Measurements from ENCODE around the gene ASTN1.

The ASTN1 gene

DNA sequence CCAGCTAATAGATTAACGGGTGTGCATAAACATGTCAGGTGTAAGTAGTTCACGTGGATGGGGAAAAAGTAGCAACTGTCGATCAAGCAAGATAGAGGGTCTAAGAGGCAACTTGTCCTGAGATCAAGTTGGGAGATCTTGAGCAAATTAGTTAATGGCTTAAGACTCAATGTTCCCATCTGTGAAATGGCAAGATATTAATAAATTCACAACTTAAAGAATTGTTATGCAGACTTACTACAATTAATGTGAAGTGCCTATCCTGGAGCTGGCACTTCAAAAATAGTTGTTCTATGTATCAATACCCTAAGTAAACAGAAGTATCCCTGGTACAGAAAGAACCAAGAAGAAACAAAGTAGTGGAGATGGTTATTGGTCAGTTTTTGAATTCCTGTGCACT is 312.4 kb downstream of the ASTN1 start:
- H3K4me3 ChIP-seq (ENCODE audit: low read depth in 1 of 2, low read length in 2 of 2) = no peak overlapping the region
- H3K36me3 ChIP-seq (ENCODE audit: control insufficient read depth in 1 of 2, insufficient read depth in 2 of 2, low read length in 2 of 2) = no peaks in the 10 kb centered on the region
- H3K9me3 ChIP-seq (ENCODE audit: control insufficient read depth in 1 of 2, low read length in 2 of 2) = no peaks in the 10 kb centered on the region
- H3K4me1 ChIP-seq (ENCODE audit: control insufficient read depth in 1 of 2, insufficient read depth in 2 of 2, low read length in 2 of 2) = no peaks in the 10 kb centered on the region
- no peak overlapping the region for H3K27ac ChIP-seq (ENCODE audit: low read depth, low read length)
- no peak overlapping the region for H3K9ac ChIP-seq (ENCODE audit: low read depth in 1 of 2, low read length in 2 of 2)
- H3K27me3 ChIP-seq (ENCODE audit: control insufficient read depth in 1 of 2, insufficient read depth in 2 of 2, low read length in 2 of 2) = no peaks in the 10 kb centered on the region

DNA sequence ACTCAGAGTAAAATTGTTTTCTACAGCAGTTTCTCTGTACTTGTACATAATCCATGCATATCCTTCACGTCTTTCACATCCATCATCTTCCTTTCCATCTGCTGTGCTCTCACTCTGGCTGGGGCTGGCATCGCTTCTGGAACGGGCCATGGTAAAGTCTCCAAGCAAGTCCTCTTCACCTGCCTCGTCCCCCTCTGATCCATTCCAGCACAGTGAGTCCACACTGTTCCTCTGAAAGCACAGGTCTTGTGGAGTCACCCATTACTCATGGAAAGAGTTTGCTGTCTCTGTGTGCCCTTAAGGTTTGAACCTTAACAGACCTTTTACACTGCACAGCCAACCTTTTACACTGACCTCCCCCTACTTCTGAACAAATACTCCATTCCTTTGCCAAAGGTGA is 313.6 kb downstream of the ASTN1 start:
- no peak overlapping the region for H3K9ac ChIP-seq (ENCODE audit: low read depth in 1 of 2, low read length in 2 of 2)
- no peaks in the 10 kb centered on the region for H3K4me1 ChIP-seq (ENCODE audit: control insufficient read depth in 1 of 2, insufficient read depth in 2 of 2, low read length in 2 of 2)
- no peak overlapping the region for H3K4me3 ChIP-seq (ENCODE audit: low read depth in 1 of 2, low read length in 2 of 2)
- H3K27ac ChIP-seq (ENCODE audit: low read depth, low read length) = no peak overlapping the region
- H3K9me3 ChIP-seq (ENCODE audit: control insufficient read depth in 1 of 2, low read length in 2 of 2) = no peaks in the 10 kb centered on the region
- no peaks in the 10 kb centered on the region for H3K36me3 ChIP-seq (ENCODE audit: control insufficient read depth in 1 of 2, insufficient read depth in 2 of 2, low read length in 2 of 2)
- H3K27me3 ChIP-seq (ENCODE audit: control insufficient read depth in 1 of 2, insufficient read depth in 2 of 2, low read length in 2 of 2) = no peaks in the 10 kb centered on the region

DNA sequence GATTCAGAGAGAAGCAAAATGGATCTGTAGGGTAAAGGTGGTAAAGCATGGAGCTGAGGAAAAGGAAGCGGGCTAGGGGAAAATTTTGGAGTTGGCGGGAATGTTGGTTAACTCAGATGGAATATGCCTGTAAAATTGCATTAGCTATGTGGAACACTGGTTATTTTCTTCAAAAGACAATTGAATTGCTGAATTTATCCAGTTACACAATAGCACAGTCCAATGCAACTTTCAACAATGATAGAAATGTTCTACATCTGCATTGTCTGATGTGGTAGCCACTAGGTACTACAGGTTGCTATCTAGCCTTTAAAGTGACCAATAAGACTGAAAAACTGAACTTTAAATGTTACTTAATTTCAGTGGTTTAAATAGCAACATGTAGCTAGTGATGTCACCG is 315.2 kb downstream of the ASTN1 start:
- Histone ChIP-seq H3K27ac (ENCODE audit: low read depth, low read length) (no peak overlapping the region), H3K9me3 (ENCODE audit: control insufficient read depth in 1 of 2, low read length in 2 of 2) (no peaks in the 10 kb centered on the region), H3K9ac (ENCODE audit: low read depth in 1 of 2, low read length in 2 of 2) (no peak overlapping the region), H3K36me3 (ENCODE audit: control insufficient read depth in 1 of 2, insufficient read depth in 2 of 2, low read length in 2 of 2) (no peaks in the 10 kb centered on the region), H3K27me3 (ENCODE audit: control insufficient read depth in 1 of 2, insufficient read depth in 2 of 2, low read length in 2 of 2) (no peaks in the 10 kb centered on the region), H3K4me3 (ENCODE audit: low read depth in 1 of 2, low read length in 2 of 2) (no peak overlapping the region), H3K4me1 (ENCODE audit: control insufficient read depth in 1 of 2, insufficient read depth in 2 of 2, low read length in 2 of 2) (no peaks in the 10 kb centered on the region)

DNA sequence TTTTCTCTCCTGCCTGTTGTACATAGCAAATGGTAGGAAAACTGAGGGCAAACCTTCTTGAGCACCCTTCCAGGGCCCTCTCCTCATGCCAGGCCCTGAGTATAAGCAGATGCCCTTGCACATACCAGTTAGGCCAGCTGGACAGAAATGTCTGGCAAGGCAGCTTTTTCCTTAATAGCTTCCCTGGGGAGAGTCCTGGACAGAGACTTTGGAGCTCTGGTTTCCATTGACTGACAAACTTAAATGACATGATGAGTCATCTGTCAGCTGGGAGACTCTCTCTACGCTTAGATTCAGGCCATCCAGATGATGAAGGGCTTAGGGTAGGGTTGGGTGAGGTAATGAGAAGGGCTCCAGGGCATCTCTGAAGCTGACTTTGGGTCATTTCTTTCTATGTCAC is 317.5 kb downstream of the ASTN1 start:
- H3K36me3 ChIP-seq (ENCODE audit: control insufficient read depth in 1 of 2, insufficient read depth in 2 of 2, low read length in 2 of 2) = no peaks in the 10 kb centered on the region
- no peaks in the 10 kb centered on the region for H3K4me1 ChIP-seq (ENCODE audit: control insufficient read depth in 1 of 2, insufficient read depth in 2 of 2, low read length in 2 of 2)
- H3K4me3 ChIP-seq (ENCODE audit: low read depth in 1 of 2, low read length in 2 of 2) = no peak overlapping the region
- H3K27ac ChIP-seq (ENCODE audit: low read depth, low read length) = no peak overlapping the region
- no peak overlapping the region for H3K9ac ChIP-seq (ENCODE audit: low read depth in 1 of 2, low read length in 2 of 2)
- H3K9me3 ChIP-seq (ENCODE audit: control insufficient read depth in 1 of 2, low read length in 2 of 2) = no peaks in the 10 kb centered on the region
- no peaks in the 10 kb centered on the region for H3K27me3 ChIP-seq (ENCODE audit: control insufficient read depth in 1 of 2, insufficient read depth in 2 of 2, low read length in 2 of 2)

DNA sequence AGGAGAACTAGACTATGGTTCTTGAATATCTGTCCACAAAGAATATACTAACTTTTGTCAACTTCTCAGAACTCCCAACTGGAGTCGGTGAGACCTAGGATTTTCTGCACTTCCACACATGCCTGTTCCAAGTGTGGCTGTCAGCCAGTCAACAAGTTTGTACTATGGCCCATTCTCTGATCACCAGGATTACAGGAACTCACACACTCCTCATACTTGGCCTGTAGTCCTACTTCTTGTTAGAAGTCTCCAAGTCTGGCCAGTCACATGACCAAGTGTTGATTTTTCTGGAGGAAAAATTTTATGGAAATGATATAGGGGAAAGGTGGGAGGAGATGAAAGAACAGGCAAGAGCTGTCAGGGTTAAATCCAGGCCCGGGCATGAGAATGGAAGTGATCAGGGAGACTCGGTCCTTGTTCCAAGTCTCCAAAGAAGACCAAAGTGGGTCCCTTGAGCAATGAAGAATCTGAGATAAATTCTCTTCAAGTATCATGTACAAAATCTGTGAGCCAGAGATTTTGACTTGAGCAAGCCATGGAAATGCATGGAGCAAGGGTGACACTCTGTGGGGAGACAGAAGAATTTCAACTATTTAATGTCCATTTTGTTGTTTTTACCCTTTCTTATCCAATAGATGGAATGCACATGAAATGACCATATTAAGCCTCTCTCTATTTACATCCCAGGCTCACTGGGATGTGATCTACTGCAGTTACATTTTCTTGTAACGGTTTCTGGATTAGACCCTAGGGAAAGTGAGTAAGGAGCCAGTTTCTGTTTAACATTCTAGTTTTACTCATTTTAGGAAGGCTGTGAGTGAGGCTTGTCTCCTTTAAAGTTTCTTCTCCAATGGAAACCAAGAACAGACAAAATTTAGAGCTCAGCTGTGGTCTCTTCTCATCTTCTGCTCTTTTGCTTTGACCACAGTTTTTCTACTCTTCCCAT is 320.9 kb downstream of the ASTN1 start:
- H3K27me3 ChIP-seq (ENCODE audit: control insufficient read depth in 1 of 2, insufficient read depth in 2 of 2, low read length in 2 of 2) = no peaks in the 10 kb centered on the region
- no peak overlapping the region for H3K9ac ChIP-seq (ENCODE audit: low read depth in 1 of 2, low read length in 2 of 2)
- no peaks in the 10 kb centered on the region for H3K36me3 ChIP-seq (ENCODE audit: control insufficient read depth in 1 of 2, insufficient read depth in 2 of 2, low read length in 2 of 2)
- no peaks in the 10 kb centered on the region for H3K9me3 ChIP-seq (ENCODE audit: control insufficient read depth in 1 of 2, low read length in 2 of 2)
- H3K4me1 ChIP-seq (ENCODE audit: control insufficient read depth in 1 of 2, insufficient read depth in 2 of 2, low read length in 2 of 2) = no peaks in the 10 kb centered on the region
- H3K4me3 ChIP-seq (ENCODE audit: low read depth in 1 of 2, low read length in 2 of 2) = no peak overlapping the region
- no peak overlapping the region for H3K27ac ChIP-seq (ENCODE audit: low read depth, low read length)

DNA sequence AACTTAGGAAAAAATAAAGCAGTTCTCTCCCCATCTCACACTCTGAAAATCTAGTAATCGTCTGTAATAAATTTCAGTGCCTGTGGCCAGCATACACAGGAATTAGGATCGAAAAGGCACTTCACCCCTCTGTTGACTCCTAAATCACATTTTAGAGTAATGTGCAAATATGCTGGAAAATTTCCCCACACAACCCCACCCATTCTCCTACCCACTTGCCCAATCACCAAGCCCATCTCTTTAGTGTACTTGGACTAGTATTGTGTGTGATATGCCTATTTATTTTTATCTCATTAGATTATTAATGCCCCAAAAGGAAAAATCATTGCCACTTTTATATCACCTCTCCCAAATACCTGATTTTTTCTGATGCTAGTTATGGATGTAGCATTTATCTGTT is 323.3 kb downstream of the ASTN1 start:
- H3K9ac ChIP-seq (ENCODE audit: low read depth in 1 of 2, low read length in 2 of 2) = no peak overlapping the region
- no peaks in the 10 kb centered on the region for H3K27me3 ChIP-seq (ENCODE audit: control insufficient read depth in 1 of 2, insufficient read depth in 2 of 2, low read length in 2 of 2)
- H3K4me3 ChIP-seq (ENCODE audit: low read depth in 1 of 2, low read length in 2 of 2) = no peak overlapping the region
- no peaks in the 10 kb centered on the region for H3K4me1 ChIP-seq (ENCODE audit: control insufficient read depth in 1 of 2, insufficient read depth in 2 of 2, low read length in 2 of 2)
- H3K36me3 ChIP-seq (ENCODE audit: control insufficient read depth in 1 of 2, insufficient read depth in 2 of 2, low read length in 2 of 2) = no peaks in the 10 kb centered on the region
- H3K9me3 ChIP-seq (ENCODE audit: control insufficient read depth in 1 of 2, low read length in 2 of 2) = no peaks in the 10 kb centered on the region
- no peak overlapping the region for H3K27ac ChIP-seq (ENCODE audit: low read depth, low read length)

DNA sequence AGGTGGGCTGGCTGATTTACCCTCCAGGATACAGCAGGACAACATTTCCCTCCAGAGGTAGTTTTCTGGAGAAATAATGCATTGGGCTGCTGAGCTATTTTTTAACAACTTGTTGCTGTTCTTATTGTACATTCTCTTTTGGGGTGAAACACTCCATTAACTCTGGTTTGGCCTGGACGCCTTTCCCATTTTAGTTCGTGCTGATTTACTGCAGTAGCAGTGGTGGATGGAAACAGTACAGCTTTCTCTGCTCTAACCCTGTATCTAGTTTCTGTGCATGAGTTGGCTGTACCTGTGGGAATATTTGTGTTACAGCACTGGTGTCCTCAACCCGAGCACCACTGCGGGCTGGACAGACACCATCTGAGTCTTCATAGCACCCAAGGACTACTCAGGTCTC is 325.3 kb downstream of the ASTN1 start:
- no peaks in the 10 kb centered on the region for H3K9me3 ChIP-seq (ENCODE audit: control insufficient read depth in 1 of 2, low read length in 2 of 2)
- H3K27ac ChIP-seq (ENCODE audit: low read depth, low read length) = no peak overlapping the region
- no peaks in the 10 kb centered on the region for H3K27me3 ChIP-seq (ENCODE audit: control insufficient read depth in 1 of 2, insufficient read depth in 2 of 2, low read length in 2 of 2)
- no peak overlapping the region for H3K9ac ChIP-seq (ENCODE audit: low read depth in 1 of 2, low read length in 2 of 2)
- no peaks in the 10 kb centered on the region for H3K4me1 ChIP-seq (ENCODE audit: control insufficient read depth in 1 of 2, insufficient read depth in 2 of 2, low read length in 2 of 2)
- H3K4me3 ChIP-seq (ENCODE audit: low read depth in 1 of 2, low read length in 2 of 2) = no peak overlapping the region
- H3K36me3 ChIP-seq (ENCODE audit: control insufficient read depth in 1 of 2, insufficient read depth in 2 of 2, low read length in 2 of 2) = no peaks in the 10 kb centered on the region

DNA sequence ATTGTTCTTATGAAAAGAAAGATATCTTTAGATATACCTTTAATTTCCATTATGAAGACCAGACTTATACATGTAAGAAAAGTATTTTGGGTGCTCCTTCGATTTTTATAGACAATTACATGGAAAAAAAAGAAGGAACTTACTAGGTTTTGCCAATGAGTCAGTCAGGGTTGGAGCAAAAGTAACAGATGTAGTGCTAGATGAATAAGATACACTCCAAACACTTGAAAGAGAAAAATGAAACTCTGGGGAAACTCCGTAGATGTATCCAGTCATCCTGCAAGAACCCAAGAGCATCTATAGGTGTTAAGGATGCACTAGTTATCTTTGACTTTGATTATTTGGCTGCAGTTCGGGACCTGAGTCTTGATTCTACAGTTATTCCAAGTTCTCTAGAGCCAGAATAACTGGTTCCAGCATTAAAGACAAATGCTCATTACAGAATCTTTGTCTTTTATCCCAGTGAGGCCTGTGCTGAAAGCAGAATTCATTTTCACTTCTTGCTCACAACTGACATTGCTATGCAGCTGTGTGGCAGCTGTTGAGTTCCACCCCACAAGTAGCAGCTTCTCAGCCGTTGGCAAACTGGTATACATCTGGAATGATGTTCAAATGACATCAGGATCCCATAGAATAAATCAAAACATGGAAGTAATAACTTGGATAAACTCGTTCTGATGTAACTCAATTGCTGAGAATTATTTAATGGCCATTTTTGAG is 326.1 kb downstream of the ASTN1 start:
- Histone ChIP-seq H3K9me3 (ENCODE audit: control insufficient read depth in 1 of 2, low read length in 2 of 2) (no peaks in the 10 kb centered on the region), H3K36me3 (ENCODE audit: control insufficient read depth in 1 of 2, insufficient read depth in 2 of 2, low read length in 2 of 2) (no peaks in the 10 kb centered on the region), H3K4me3 (ENCODE audit: low read depth in 1 of 2, low read length in 2 of 2) (no peak overlapping the region), H3K9ac (ENCODE audit: low read depth in 1 of 2, low read length in 2 of 2) (no peak overlapping the region), H3K27ac (ENCODE audit: low read depth, low read length) (no peak overlapping the region), H3K4me1 (ENCODE audit: control insufficient read depth in 1 of 2, insufficient read depth in 2 of 2, low read length in 2 of 2) (no peaks in the 10 kb centered on the region), H3K27me3 (ENCODE audit: control insufficient read depth in 1 of 2, insufficient read depth in 2 of 2, low read length in 2 of 2) (no peaks in the 10 kb centered on the region)

DNA sequence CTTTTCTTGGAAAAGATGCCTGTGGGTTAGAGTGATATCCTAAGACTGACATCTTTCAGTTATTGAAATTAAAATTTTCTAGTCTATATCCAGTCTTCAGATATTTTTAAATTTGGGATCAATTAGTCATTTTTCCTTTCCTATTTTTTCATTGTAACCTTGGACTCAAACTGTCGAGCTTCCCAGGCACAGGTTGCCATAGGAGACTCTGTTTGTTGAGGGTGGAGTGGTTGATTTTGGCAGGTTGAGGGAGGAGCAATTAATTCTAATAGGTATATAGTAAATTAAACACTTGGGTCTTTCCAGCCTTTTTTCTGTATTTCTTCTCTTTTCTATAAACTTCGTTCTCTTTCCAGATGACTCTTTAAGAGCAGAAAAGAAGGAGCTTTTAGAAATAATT is 326.8 kb downstream of the ASTN1 start:
- Histone ChIP-seq H3K4me1 (ENCODE audit: control insufficient read depth in 1 of 2, insufficient read depth in 2 of 2, low read length in 2 of 2) (no peaks in the 10 kb centered on the region), H3K9ac (ENCODE audit: low read depth in 1 of 2, low read length in 2 of 2) (no peak overlapping the region), H3K36me3 (ENCODE audit: control insufficient read depth in 1 of 2, insufficient read depth in 2 of 2, low read length in 2 of 2) (no peaks in the 10 kb centered on the region), H3K27me3 (ENCODE audit: control insufficient read depth in 1 of 2, insufficient read depth in 2 of 2, low read length in 2 of 2) (no peaks in the 10 kb centered on the region), H3K4me3 (ENCODE audit: low read depth in 1 of 2, low read length in 2 of 2) (no peak overlapping the region), H3K9me3 (ENCODE audit: control insufficient read depth in 1 of 2, low read length in 2 of 2) (no peaks in the 10 kb centered on the region), H3K27ac (ENCODE audit: low read depth, low read length) (no peak overlapping the region)

DNA sequence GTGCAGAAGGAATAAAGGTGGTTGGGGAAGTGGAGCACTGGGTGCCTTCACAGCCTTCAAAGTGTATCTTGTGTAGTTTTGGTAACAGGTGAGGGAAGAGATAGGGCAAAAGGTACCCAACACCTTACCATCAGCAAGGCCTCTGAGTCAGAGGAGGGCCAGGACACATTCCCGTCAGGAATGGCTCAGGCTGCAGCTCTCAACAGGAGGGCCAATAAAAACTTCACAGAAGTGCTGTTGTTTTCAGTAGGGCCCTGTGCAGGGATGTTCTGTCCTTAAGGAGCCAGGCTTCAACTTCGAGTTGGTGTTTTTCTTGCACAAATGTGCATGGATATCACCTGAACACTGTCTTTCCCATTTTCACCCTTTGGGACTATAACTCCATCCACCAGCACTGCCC is 333.4 kb downstream of the ASTN1 start:
- no peak overlapping the region for H3K4me3 ChIP-seq (ENCODE audit: low read depth in 1 of 2, low read length in 2 of 2)

More for the DNA sequence above, 333.4 kb downstream of the ASTN1 start:
- Histone ChIP-seq H3K9me3 (ENCODE audit: control insufficient read depth in 1 of 2, low read length in 2 of 2) (no peaks in the 10 kb centered on the region), H3K27me3 (ENCODE audit: control insufficient read depth in 1 of 2, insufficient read depth in 2 of 2, low read length in 2 of 2) (no peaks in the 10 kb centered on the region), H3K27ac (ENCODE audit: low read depth, low read length) (no peak overlapping the region), H3K36me3 (ENCODE audit: control insufficient read depth in 1 of 2, insufficient read depth in 2 of 2, low read length in 2 of 2) (no peaks in the 10 kb centered on the region), H3K4me1 (ENCODE audit: control insufficient read depth in 1 of 2, insufficient read depth in 2 of 2, low read length in 2 of 2) (no peaks in the 10 kb centered on the region), H3K9ac (ENCODE audit: low read depth in 1 of 2, low read length in 2 of 2) (no peak overlapping the region)
